ENCODE results near the gene UTS2B. TPM values are rescaled to one million over a fixed set of nuclear protein-coding genes. Genes with fewer than 3 reads are reported as not detected.

The UTS2B gene
- polyA plus RNA-seq, 1 experiment, result 1.2 TPM

- Histone ChIP-seq H3K27ac (ENCODE audit: low read depth, low read length) (no peak overlapping the region), H3K27me3 (ENCODE audit: control insufficient read depth, insufficient read depth, low read length) (no peaks in the 10 kb centered on the region), H3K4me3 (ENCODE audit: low read depth, low read length) (no peak overlapping the region), H3K9me3 (ENCODE audit: control insufficient read depth, insufficient read depth, low read length) (peaks cover 4% of the 10 kb centered on the region; the same call in 1 of the 2 replicates)
- POLR2A ChIA-PET, result no interaction called here
- TF ChIP-seq CTCF (IDR thresholded peaks at IDR 0.05; ENCODE audit: low read depth, low read length), result peak; percentile 57
- CTCF ChIA-PET, result interaction anchor here (0.8 to 1.4 kb wide), 9 partner anchors 11 to 170 kb away, joined by 3 to 5 read pairs (median 4); partner anchors contain the start of gene CCDC50
- DNase-seq (ENCODE audit: low read depth, low spot score), result no peak
Observed at GRCh38 chr3:191244242-191244867, 86.0 kb downstream of the UTS2B start.

DNA sequence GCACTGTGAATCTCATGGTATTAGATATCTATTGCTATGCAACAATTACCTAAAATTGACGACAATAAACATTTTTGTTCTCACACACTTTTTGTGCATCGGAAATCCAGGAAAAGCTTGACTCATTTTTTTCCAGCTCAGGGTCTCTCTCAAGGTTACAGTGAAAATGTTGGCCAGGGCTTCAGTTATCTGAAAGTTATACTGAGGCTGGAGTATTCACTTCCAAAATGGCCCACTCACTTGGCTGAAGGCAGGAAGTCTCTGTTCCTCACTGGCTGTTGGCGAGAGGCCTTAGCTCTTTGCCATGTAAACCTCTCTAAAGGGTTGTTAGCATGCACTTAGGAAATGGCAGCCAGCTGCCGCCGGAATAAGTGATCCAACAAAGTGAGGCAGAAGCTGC lies 89.8 kb downstream of the UTS2B start:
- ChIA-PET POLR2A (no interaction called here), CTCF (interaction anchor here (0.7 kb wide), 1 partner anchor 9 kb away, joined by 3 read pairs; no protein-coding TSS in a partner anchor)
- H3K27ac ChIP-seq (ENCODE audit: low read depth, low read length), result no peak overlapping the region

GRCh38 chr3:191239407-191240031 lies 90.8 kb downstream of the UTS2B start:
- POLR2A ChIA-PET, result no interaction called here
- CTCF ChIA-PET, result interaction anchor here (1.3 kb wide), 1 partner anchor 19 kb away, joined by 3 read pairs; no protein-coding TSS in a partner anchor

More for the DNA sequence above, 89.8 kb downstream of the UTS2B start:
- Histone ChIP-seq H3K4me3 (ENCODE audit: low read depth, low read length) (no peak overlapping the region), H3K9me3 (ENCODE audit: control insufficient read depth, insufficient read depth, low read length) (peaks cover 4% of the 10 kb centered on the region; the same call in 1 of the 2 replicates), H3K27me3 (ENCODE audit: control insufficient read depth, insufficient read depth, low read length) (no peaks in the 10 kb centered on the region)
- TF ChIP-seq CTCF (IDR thresholded peaks at IDR 0.05; ENCODE audit: low read depth, low read length), result no peak
- no peak for DNase-seq (ENCODE audit: low read depth, low spot score)

GRCh38 chr3:191238321-191238817 lies 92.0 kb downstream of the UTS2B start:
- DNase-seq (ENCODE audit: low read depth, low spot score), result peak; percentile 45
- ChIA-PET POLR2A (no interaction called here), CTCF (interaction anchor here (1.3 kb wide), 1 partner anchor 20 kb away, joined by 3 read pairs; no protein-coding TSS in a partner anchor)
- Histone ChIP-seq H3K27me3 (ENCODE audit: control insufficient read depth, insufficient read depth, low read length) (no peaks in the 10 kb centered on the region), H3K4me3 (ENCODE audit: low read depth, low read length) (peak overlapping the region; percentile 20), H3K9me3 (ENCODE audit: control insufficient read depth, insufficient read depth, low read length) (peaks cover 4% of the 10 kb centered on the region; the same call in 1 of the 2 replicates), H3K27ac (ENCODE audit: low read depth, low read length) (peak overlapping the region; percentile 77)
- no peak for TF ChIP-seq CTCF (IDR thresholded peaks at IDR 0.05; ENCODE audit: low read depth, low read length)

More at GRCh38 chr3:191239407-191240031, 90.8 kb downstream of the UTS2B start:
- no peak overlapping the region for H3K27ac ChIP-seq (ENCODE audit: low read depth, low read length)
- H3K4me3 ChIP-seq (ENCODE audit: low read depth, low read length), result no peak overlapping the region
- DNase-seq (ENCODE audit: low read depth, low spot score), result no peak
- no peak for TF ChIP-seq CTCF (IDR thresholded peaks at IDR 0.05; ENCODE audit: low read depth, low read length)
- H3K9me3 ChIP-seq (ENCODE audit: control insufficient read depth, insufficient read depth, low read length), result peaks cover 4% of the 10 kb centered on the region; the same call in 1 of the 2 replicates
- no peaks in the 10 kb centered on the region for H3K27me3 ChIP-seq (ENCODE audit: control insufficient read depth, insufficient read depth, low read length)
